ENCODE measurements around the gene RPA4.

- TF ChIP-seq CTCF (IDR thresholded peaks at IDR 0.05; ENCODE audit: poor library complexity) = no peak
- no peak for TF ChIP-seq EZH2 (IDR thresholded peaks at IDR 0.05; ENCODE audit: borderline replicate concordance)
Measured at GRCh38 chrX:96883608-96884007, at the start of gene RPA4.
